Measurements from ENCODE around the gene MLX. TPM values are rescaled to one million over a fixed set of nuclear protein-coding genes. Genes with fewer than 3 reads are reported as not detected.

The MLX gene
- total RNA-seq, 2 experiments from 2014 or later: 54.8 to 60.4 TPM

DNA sequence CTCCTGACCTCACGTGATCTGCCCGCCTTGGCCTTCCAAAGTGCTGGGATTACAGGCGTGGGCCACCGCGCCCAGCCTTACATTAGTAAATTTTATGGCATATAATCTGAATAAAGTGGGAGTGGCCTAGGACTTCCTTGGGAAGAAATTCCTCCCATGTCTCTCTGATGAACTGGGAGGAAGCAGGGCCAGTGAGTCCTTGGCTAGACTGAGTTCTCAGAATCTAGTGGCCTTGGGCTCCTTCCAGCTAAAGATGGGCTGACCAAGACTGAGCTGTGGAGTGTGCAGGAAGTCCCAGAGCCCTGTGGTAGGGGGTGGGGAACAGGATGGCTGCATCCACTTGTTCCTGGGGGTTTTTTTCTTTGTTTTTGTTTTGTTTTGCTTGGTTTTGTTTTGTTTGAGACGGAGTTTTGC is 40.9 kb upstream of the MLX start:
- no peak for ATAC-seq

GRCh38 chr17:42527932-42528331 is 39.0 kb upstream of the MLX start:
- Mint-ChIP-seq H3K9me3 (ENCODE audit: low read depth) (no peaks in the 10 kb centered on the region), H3K27me3 (peaks cover 25% of the 10 kb centered on the region), H3K36me3 (no peaks in the 10 kb centered on the region), H3K27ac (no peak overlapping the region), H3K4me1 (peaks cover 56% of the 10 kb centered on the region), H3K4me3 (no peak overlapping the region)
- no peak for DNase-seq
- no peak for ATAC-seq
- CTCF ChIA-PET: interaction anchor here (0.6 to 2.7 kb wide), 40 partner anchors 9 to 407 kb away, joined by 3 to 25 read pairs (median 5); partner anchors contain the start of genes CAVIN1, KAT2A, KCNH4 and NAGLU

More for the DNA sequence above, 40.9 kb upstream of the MLX start:
- CTCF ChIA-PET: interaction anchor here (1.9 to 2.7 kb wide), 4 partner anchors 11 to 120 kb away, joined by 8 to 25 read pairs (median 24); partner anchors contain the start of genes CAVIN1 and NAGLU
- H3K27me3 Mint-ChIP-seq: peaks cover 37% of the 10 kb centered on the region
- no peaks in the 10 kb centered on the region for H3K9me3 Mint-ChIP-seq (ENCODE audit: low read depth)
- H3K4me1 Mint-ChIP-seq: peaks cover 46% of the 10 kb centered on the region
- H3K36me3 Mint-ChIP-seq: no peaks in the 10 kb centered on the region
- H3K27ac Mint-ChIP-seq: no peak overlapping the region
- no peak for DNase-seq
- no peak overlapping the region for H3K4me3 Mint-ChIP-seq

- Mint-ChIP-seq H3K4me3 (no peak overlapping the region), H3K27ac (no peak overlapping the region), H3K4me1 (peaks cover 48% of the 10 kb centered on the region), H3K9me3 (ENCODE audit: low read depth) (no peaks in the 10 kb centered on the region), H3K36me3 (no peaks in the 10 kb centered on the region), H3K27me3 (peaks cover 27% of the 10 kb centered on the region)
- no peak for ATAC-seq
- CTCF ChIA-PET: interaction anchor here (1.5 to 2.7 kb wide), 5 partner anchors 12 to 348 kb away, joined by 4 to 25 read pairs (median 10); partner anchors contain the start of genes COASY and KCNH4
- no peak for DNase-seq
Measured at GRCh38 chr17:42529061-42529460, 37.8 kb upstream of the MLX start.

GRCh38 chr17:42530952-42531454 is 35.9 kb upstream of the MLX start:
- Mint-ChIP-seq H3K36me3 (no peaks in the 10 kb centered on the region), H3K4me1 (peaks cover 41% of the 10 kb centered on the region), H3K4me3 (no peak overlapping the region), H3K27me3 (peaks cover 15% of the 10 kb centered on the region), H3K9me3 (ENCODE audit: low read depth) (no peaks in the 10 kb centered on the region), H3K27ac (no peak overlapping the region)
- DNase-seq (no peak), ATAC-seq (no peak)
- CTCF ChIA-PET: interaction anchor here (0.7 to 2.4 kb wide), 12 partner anchors 10 to 209 kb away, joined by 3 to 16 read pairs (median 5); partner anchors contain the start of gene CAVIN1

- peak; percentile 60 for DNase-seq
- Mint-ChIP-seq H3K27me3 (peaks cover 15% of the 10 kb centered on the region), H3K4me1 (peaks cover 41% of the 10 kb centered on the region), H3K9me3 (ENCODE audit: low read depth) (no peaks in the 10 kb centered on the region), H3K27ac (peak overlapping the region; percentile 56), H3K4me3 (peak overlapping the region; percentile 74), H3K36me3 (no peaks in the 10 kb centered on the region)
- CTCF ChIA-PET: interaction anchor here (0.6 to 2.4 kb wide), 8 partner anchors 9 to 825 kb away, joined by 3 to 10 read pairs (median 6); partner anchors contain the start of genes BECN1 and PSMC3IP
- ATAC-seq: no peak
Measured at GRCh38 chr17:42531455-42532354, 35.2 kb upstream of the MLX start.

- CTCF ChIA-PET: interaction anchor here (0.9 to 3.5 kb wide), 12 partner anchors 8 to 354 kb away, joined by 3 to 24 read pairs (median 5); partner anchors contain the start of genes KCNH4 and PSMC3IP
- Mint-ChIP-seq H3K36me3 (peaks cover 7% of the 10 kb centered on the region), H3K9me3 (ENCODE audit: low read depth) (no peaks in the 10 kb centered on the region), H3K27ac (peak overlapping the region; percentile 73), H3K4me1 (peaks cover 46% of the 10 kb centered on the region), H3K4me3 (peak overlapping the region; percentile 77), H3K27me3 (peaks cover 15% of the 10 kb centered on the region)
- ATAC-seq: no peak
- DNase-seq: no peak
Measured at GRCh38 chr17:42535155-42536047, 31.5 kb upstream of the MLX start.

DNA sequence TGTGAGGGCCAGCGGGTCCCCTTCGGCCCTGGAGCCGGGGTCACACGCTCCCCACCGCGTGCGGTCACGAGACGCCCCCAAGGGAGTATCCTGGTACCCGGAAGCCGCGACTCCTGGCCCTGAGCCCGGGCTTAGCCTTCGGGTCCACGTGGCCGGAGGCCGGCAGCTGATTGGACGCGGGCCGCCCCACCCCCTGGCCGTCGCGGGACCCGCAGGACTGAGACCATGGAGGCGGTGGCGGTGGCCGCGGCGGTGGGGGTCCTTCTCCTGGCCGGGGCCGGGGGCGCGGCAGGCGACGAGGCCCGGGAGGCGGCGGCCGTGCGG is 30.9 kb upstream of the MLX start, which contains the start of gene NAGLU:
Gene NAGLU (plus strand): TSS at position 194 of the 324 bp plus-strand sequence. CDS start 32 bp downstream, at position 226.
- peak; percentile 93 for DNase-seq
- CTCF ChIA-PET: interaction anchor here (0.9 to 3.5 kb wide), 12 partner anchors 9 to 355 kb away, joined by 3 to 24 read pairs (median 5); partner anchors contain the start of genes KCNH4 and PSMC3IP
- peak; percentile 95 for ATAC-seq
- Mint-ChIP-seq H3K36me3 (peaks cover 10% of the 10 kb centered on the region), H3K9me3 (ENCODE audit: low read depth) (no peaks in the 10 kb centered on the region), H3K27ac (peak within 1 kb of the TSS; percentile 84), H3K4me3 (peak within 1 kb of the TSS; percentile 84), H3K27me3 (peaks cover 15% of the 10 kb centered on the region), H3K4me1 (peaks cover 47% of the 10 kb centered on the region)

DNA sequence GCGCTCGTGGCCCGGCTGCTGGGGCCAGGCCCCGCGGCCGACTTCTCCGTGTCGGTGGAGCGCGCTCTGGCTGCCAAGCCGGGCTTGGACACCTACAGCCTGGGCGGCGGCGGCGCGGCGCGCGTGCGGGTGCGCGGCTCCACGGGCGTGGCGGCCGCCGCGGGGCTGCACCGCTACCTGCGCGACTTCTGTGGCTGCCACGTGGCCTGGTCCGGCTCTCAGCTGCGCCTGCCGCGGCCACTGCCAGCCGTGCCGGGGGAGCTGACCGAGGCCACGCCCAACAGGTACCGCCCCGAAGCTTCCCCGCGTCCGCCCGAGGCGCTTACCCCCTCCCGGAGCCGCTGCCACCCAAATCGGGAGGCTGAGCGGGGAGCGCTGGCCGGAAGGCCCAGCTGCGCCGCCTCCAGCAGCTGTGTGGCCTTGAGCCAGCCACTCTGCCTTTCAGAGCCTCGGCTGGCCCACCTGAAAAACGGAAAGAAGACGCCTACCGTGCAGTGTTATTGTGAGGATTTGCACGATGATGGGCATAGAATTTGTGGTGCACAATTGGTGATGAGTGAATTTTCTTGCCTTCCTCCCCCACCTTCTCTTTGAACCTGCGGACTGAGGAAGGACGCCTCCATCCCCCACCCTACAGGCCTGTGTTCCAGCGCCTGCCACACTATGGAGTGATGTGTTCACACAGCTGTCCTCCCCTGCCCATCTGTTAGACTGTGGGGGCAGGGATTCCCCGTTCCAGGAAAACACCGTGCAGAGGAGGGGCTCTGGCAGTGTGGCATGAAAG is 30.3 kb upstream of the MLX start:
- peak; percentile 76 for ATAC-seq
- peak overlapping the region; percentile 84 for H3K27ac Mint-ChIP-seq
- H3K36me3 Mint-ChIP-seq: peaks cover 11% of the 10 kb centered on the region
- H3K9me3 Mint-ChIP-seq (ENCODE audit: low read depth): no peaks in the 10 kb centered on the region
- H3K4me1 Mint-ChIP-seq: peaks cover 47% of the 10 kb centered on the region
- DNase-seq: peak; percentile 88
- CTCF ChIA-PET: interaction anchor here (1.0 to 3.5 kb wide), 12 partner anchors 10 to 219 kb away, joined by 3 to 24 read pairs (median 5); partner anchors contain the start of gene PSMC3IP
- peak overlapping the region; percentile 84 for H3K4me3 Mint-ChIP-seq
- peaks cover 15% of the 10 kb centered on the region for H3K27me3 Mint-ChIP-seq

GRCh38 chr17:42537156-42537805 is 29.6 kb upstream of the MLX start:
- ATAC-seq: no peak
- CTCF ChIA-PET: interaction anchor here (1.2 to 3.5 kb wide), 7 partner anchors 10 to 41 kb away, joined by 3 to 24 read pairs (median 9); partner anchors contain the start of gene PSMC3IP
- no peaks in the 10 kb centered on the region for H3K9me3 Mint-ChIP-seq (ENCODE audit: low read depth)
- H3K4me3 Mint-ChIP-seq: peak overlapping the region; percentile 84
- peaks cover 11% of the 10 kb centered on the region for H3K36me3 Mint-ChIP-seq
- DNase-seq: no peak
- peaks cover 43% of the 10 kb centered on the region for H3K4me1 Mint-ChIP-seq
- H3K27ac Mint-ChIP-seq: peak overlapping the region; percentile 84
- peaks cover 12% of the 10 kb centered on the region for H3K27me3 Mint-ChIP-seq

GRCh38 chr17:42537826-42538451 is 29.0 kb upstream of the MLX start:
- CTCF ChIA-PET: interaction anchor here (1.2 to 3.5 kb wide), 3 partner anchors 11 to 39 kb away, joined by 3 to 24 read pairs (median 3); no protein-coding TSS in a partner anchor
- Mint-ChIP-seq H3K36me3 (peaks cover 11% of the 10 kb centered on the region), H3K27ac (no peak overlapping the region), H3K4me1 (peaks cover 43% of the 10 kb centered on the region), H3K4me3 (peak overlapping the region; percentile 23), H3K9me3 (ENCODE audit: low read depth) (no peaks in the 10 kb centered on the region), H3K27me3 (peaks cover 10% of the 10 kb centered on the region)
- DNase-seq: no peak
- no peak for ATAC-seq

- ATAC-seq (no peak), DNase-seq (no peak)
- peaks cover 5% of the 10 kb centered on the region for H3K27me3 Mint-ChIP-seq
- H3K4me1 Mint-ChIP-seq: peaks cover 41% of the 10 kb centered on the region
- CTCF ChIA-PET: interaction anchor here (1.0 to 3.5 kb wide), 2 partner anchors 11 kb away, joined by 5 to 24 read pairs; no protein-coding TSS in a partner anchor
- H3K36me3 Mint-ChIP-seq: peaks cover 11% of the 10 kb centered on the region
- no peaks in the 10 kb centered on the region for H3K9me3 Mint-ChIP-seq (ENCODE audit: low read depth)
- no peak overlapping the region for H3K27ac Mint-ChIP-seq
- no peak overlapping the region for H3K4me3 Mint-ChIP-seq
Measured at GRCh38 chr17:42538482-42538881, 28.4 kb upstream of the MLX start.

All from activated CD8-positive, alpha-beta memory T cell treated with anti-CD3 and anti-CD28 coated beads, Interleukin-2, amount 10 ng/mL, durations not matched to agents 7 days and 5 days (primary cell).